Lung (tissue), 12 donors: ENCODE measurements around the gene CHRM4. TPM values are rescaled to one million over a fixed set of nuclear protein-coding genes. Genes with fewer than 3 reads are reported as not detected.
"Not testable (repeated sequence)": the region's sequence is repeated elsewhere in the genome, so short reads cannot be mapped to it uniquely, and the experiment has no call there.

Experiments used
- ATAC-seq: fragments of 200-7000 bp; cut with Tn5 transposase; one replicate; pipeline ENCODE4 v1.9.1; 2020; ENCODE audit warnings: moderate number of reproducible peaks; ENCODE audit not compliant: insufficient read depth, low FRiP score
- DNase-seq, 3 donors: peaks; one replicate each; pipeline ENCODE4 v3.0.0-alpha.2; 2013 to 2017
- H3K27ac ChIP-seq, 2 donors: one replicate each; pipeline ENCODE4 v1.5.1; 2013; ENCODE audit warnings: mild to moderate bottlenecking in 2 of 2, moderate library complexity in 2 of 2, control low read depth in 1 of 2, inconsistent platforms in 1 of 2, low read depth in 1 of 2, low read length in 1 of 2
- H3K27me3 ChIP-seq, 3 donors: one replicate each; pipeline ENCODE4 v1.5.1; 2013; ENCODE audit warnings: low read length in 2 of 3; ENCODE audit not compliant: control insufficient read depth in 3 of 3, insufficient read depth in 3 of 3
- H3K36me3 ChIP-seq, 4 donors: one replicate each; pipeline ENCODE4 v1.5.1; 2013; ENCODE audit warnings: low read length in 4 of 4, mild to moderate bottlenecking in 1 of 4, moderate library complexity in 1 of 4; ENCODE audit not compliant: control insufficient read depth in 4 of 4, insufficient read depth in 4 of 4
- H3K4me1 ChIP-seq, 5 donors: one replicate each; pipeline ENCODE4 v1.5.1; 2013; ENCODE audit warnings: low read length in 5 of 5, mild to moderate bottlenecking in 2 of 5, moderate library complexity in 1 of 5; ENCODE audit not compliant: control insufficient read depth in 5 of 5, insufficient read depth in 5 of 5
- H3K4me3 ChIP-seq: one replicate; pipeline ENCODE4 v1.5.1; 2013; ENCODE audit warnings: mild to moderate bottlenecking, control low read depth, moderate library complexity
- H3K9ac ChIP-seq, 2 donors: one replicate each; pipeline ENCODE4 v1.5.1; 2013; ENCODE audit warnings: low read length in 2 of 2, control low read depth in 1 of 2; ENCODE audit not compliant: insufficient read depth in 1 of 2
- H3K9me3 ChIP-seq, 4 donors: one replicate each; pipeline ENCODE4 v1.5.1; 2013; ENCODE audit warnings: low read length in 3 of 4, mild to moderate bottlenecking in 1 of 4, moderate library complexity in 1 of 4; ENCODE audit not compliant: control insufficient read depth in 4 of 4, insufficient read depth in 3 of 4
- CTCF ChIP-seq: IDR thresholded peaks from 2 replicates; pipeline ENCODE4 v1.5.1; 2012; ENCODE audit warnings: mild to moderate bottlenecking; ENCODE audit errors: control extremely low read depth, extremely low read depth
- WGBS, 2 donors: extraction: QIAGEN DNeasy Blood & Tissue Kit; methylation state at CpG; one replicate each; pipeline ENCODE4 v1.1.7; 2013; 5-methylcytosine and 5-hydroxymethylcytosine counted together
- polyA plus RNA-seq, 2 donors: library from polyadenylated mRNA; stranded (reverse); fragments of 200-250 nt; gene quantifications; one replicate each; pipeline ENCODE4 v1.2.1, GENCODE V29; 2013
- total RNA-seq, 2 donors: library from RNA; depleted of rRNA in 1 of 2; stranded (reverse); fragments of >200 nt in 1 of 2; gene quantifications; one replicate each; pipeline ENCODE4 v1.2.1, GENCODE V29; 2014 to 2021
- donor health status: control.
- donor health status: control.
- donor health status: Bipolar disorder and iron deficiency.
- donor health status: healthy.
- donor health status: DM: yes; HTN: yes; CAD: no.

The CHRM4 gene
- total and polyA plus RNA-seq, 4 donors: 0.05 to 0.28 (median 0.10) TPM; not detected in 1

- Histone ChIP-seq H3K27ac (no peak overlapping the region), H3K4me3 (no peak overlapping the region), H3K9ac (no peak overlapping the region), H3K9me3 (no peaks in the 10 kb centered on the region), H3K36me3 (peaks cover 5 to 70% (median 6%) of the 10 kb centered on the region in 4 donors), H3K27me3 (no peaks in the 10 kb centered on the region), H3K4me1 (peaks cover 0 to 6% (median 0%) of the 10 kb centered on the region in 5 donors)
- TF ChIP-seq CTCF: no peak
- WGBS, 2 donors: 92% methylated on average over 15 of the region's 15 CpGs
- ATAC-seq (no peak), DNase-seq (no peak)
These were observed 16.8 kb downstream of the CHRM4 start for GRCh38 chr11:46374815-46375214.

GRCh38 chr11:46373787-46374740 lies 17.5 kb downstream of the CHRM4 start:
- ATAC-seq: no peak
- Histone ChIP-seq H3K9me3 (no peaks in the 10 kb centered on the region), H3K27me3 (no peaks in the 10 kb centered on the region), H3K27ac (no peak overlapping the region), H3K36me3 (peaks cover 5 to 75% (median 6%) of the 10 kb centered on the region in 4 donors), H3K4me3 (no peak overlapping the region), H3K4me1 (peaks cover 0 to 5% (median 0%) of the 10 kb centered on the region in 5 donors), H3K9ac (no peak overlapping the region)
- TF ChIP-seq CTCF: no peak
- 93% methylated on average over 30 of the region's 30 CpGs for WGBS, 2 donors
- no peak for DNase-seq

GRCh38 chr11:46372501-46372900 lies 19.1 kb downstream of the CHRM4 start:
- not testable (repeated sequence) for H3K4me3 ChIP-seq, H3K27me3 ChIP-seq, ATAC-seq, H3K9me3 ChIP-seq, H3K9ac ChIP-seq, DNase-seq, H3K4me1 ChIP-seq, H3K27ac ChIP-seq
- H3K36me3 ChIP-seq: peaks cover 5 to 76% (median 6%) of the 10 kb centered on the region in 4 donors
- 94 to 95% methylated on average over 15 of the region's 15 CpGs for WGBS, 2 donors

- peak in 2 of 3 donors; percentile 58 to 71 for DNase-seq
- Histone ChIP-seq H3K27ac (no peak overlapping the region), H3K36me3 (peaks cover 5 to 72% (median 6%) of the 10 kb centered on the region in 4 donors), H3K9me3 (no peaks in the 10 kb centered on the region), H3K9ac (no peak overlapping the region), H3K27me3 (no peaks in the 10 kb centered on the region), H3K4me1 (peaks cover 0 to 12% (median 1%) of the 10 kb centered on the region in 5 donors), H3K4me3 (no peak overlapping the region)
- ATAC-seq: no peak
- 85 to 89% methylated on average over 10 of the region's 10 CpGs for WGBS, 2 donors
- no peak for TF ChIP-seq CTCF
These were observed 19.5 kb downstream of the CHRM4 start for GRCh38 chr11:46372086-46372485.

- H3K4me3 ChIP-seq, H3K27ac ChIP-seq, H3K9ac ChIP-seq, DNase-seq, H3K27me3 ChIP-seq, H3K9me3 ChIP-seq, ATAC-seq: not testable (repeated sequence)
- peaks cover 5 to 67% (median 6%) of the 10 kb centered on the region in 4 donors for H3K36me3 ChIP-seq
- WGBS, 2 donors: 95% methylated on average over 19 of the region's 19 CpGs
- peaks cover 0 to 14% (median 3%) of the 10 kb centered on the region in 5 donors for H3K4me1 ChIP-seq
These were observed 20.3 kb downstream of the CHRM4 start for GRCh38 chr11:46371262-46371661.
